Fibroblast of gingiva (primary cell): Measurements from ENCODE around the gene DPEP3.
"Not testable (repeated sequence)": the region's sequence is repeated elsewhere in the genome, so short reads cannot be mapped to it uniquely, and the experiment has no call there.

Source experiments
- DNase-seq: peaks from one replicate; pipeline ENCODE4 v3.0.0-alpha.2; 2011; ENCODE audit warnings: low read depth

DPEP3 gene

DNA sequence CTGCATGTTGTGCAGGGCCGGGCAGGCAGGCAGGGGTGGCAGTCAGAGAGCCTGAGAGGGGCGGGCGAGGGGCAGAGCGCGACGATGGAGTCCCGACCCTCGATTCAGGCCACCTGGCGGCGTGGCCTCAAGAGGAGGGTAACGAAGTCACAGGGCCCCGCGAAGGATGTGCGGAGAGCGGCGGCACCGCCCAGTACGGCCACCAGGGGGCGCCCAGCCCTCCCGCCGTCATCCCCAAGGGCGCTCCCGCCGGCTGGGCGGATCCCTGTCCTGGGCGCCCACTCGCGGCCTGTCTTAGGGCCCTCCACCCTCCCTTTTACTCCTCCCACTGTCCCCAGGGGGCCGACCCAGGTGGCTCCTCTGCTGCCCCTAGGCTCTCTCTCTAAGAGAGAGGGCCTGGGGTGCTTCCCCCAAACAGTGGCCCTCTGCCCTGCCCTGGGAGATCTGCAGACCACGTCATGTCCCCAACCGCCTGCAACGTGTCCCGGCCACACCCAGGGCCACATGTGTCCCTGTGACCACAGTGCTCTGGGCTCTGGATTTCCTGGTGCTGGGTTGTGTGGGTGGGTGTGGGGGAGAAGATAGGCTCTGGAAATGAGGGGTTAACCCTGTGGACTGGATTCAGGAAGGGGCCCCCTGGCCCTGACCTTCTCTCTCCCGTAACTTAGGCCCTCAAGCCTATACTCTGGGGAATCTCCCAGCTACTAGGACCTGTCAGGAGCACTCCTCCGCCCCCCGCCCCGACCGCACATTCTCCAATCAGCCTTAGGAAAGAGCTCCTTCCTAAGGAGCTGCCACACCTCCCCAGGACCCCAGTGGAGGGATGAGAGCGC lies 13.1 kb upstream of the DPEP3 start:
- DNase-seq: peak; percentile 70

DNA sequence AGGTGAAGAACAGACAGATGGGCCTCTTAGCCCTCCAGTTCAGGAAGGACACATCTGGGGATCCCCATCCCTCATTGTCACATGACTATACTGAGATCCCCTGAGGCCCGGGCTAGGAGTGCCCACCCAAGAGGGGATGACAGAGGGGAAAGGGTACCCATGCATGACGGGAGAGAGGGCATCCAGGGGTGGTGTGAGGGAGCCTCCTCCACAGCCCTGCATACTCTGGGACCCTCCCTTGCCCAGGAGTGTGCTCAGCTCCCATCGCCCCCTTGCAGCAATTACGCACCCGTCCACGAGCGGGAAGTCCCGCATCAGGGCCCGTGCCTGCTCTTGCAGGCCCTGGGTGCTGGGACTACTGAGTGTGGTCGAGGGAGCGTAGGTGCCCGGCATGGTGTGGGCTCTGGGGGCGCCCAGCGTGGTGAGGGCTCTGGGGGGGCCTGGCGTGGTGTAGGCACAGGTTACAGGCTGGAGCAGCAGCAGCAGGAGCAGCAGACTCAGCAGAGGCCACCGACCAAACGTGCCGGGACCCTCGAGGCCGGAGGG lies 12.4 kb upstream of the DPEP3 start:
- DNase-seq: no peak

DNA sequence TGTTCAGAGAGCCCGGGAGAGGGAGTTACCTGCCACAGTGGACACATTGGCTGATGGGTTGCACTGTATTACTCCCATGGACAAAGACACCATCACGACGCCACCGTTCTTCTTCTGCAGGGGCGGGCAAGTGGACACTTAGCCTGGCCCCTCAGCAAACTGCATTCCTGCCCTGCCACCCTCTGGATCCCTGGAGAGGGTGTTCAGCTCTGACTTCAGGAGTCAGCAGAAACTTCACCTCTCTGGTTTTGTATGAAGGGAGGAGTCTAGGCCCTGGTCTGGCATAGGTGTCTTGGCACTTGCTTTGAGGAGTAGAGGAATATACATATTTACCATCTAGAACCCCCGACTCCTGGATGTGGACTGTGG lies 9.7 kb upstream of the DPEP3 start:
- DNase-seq: no peak

DNA sequence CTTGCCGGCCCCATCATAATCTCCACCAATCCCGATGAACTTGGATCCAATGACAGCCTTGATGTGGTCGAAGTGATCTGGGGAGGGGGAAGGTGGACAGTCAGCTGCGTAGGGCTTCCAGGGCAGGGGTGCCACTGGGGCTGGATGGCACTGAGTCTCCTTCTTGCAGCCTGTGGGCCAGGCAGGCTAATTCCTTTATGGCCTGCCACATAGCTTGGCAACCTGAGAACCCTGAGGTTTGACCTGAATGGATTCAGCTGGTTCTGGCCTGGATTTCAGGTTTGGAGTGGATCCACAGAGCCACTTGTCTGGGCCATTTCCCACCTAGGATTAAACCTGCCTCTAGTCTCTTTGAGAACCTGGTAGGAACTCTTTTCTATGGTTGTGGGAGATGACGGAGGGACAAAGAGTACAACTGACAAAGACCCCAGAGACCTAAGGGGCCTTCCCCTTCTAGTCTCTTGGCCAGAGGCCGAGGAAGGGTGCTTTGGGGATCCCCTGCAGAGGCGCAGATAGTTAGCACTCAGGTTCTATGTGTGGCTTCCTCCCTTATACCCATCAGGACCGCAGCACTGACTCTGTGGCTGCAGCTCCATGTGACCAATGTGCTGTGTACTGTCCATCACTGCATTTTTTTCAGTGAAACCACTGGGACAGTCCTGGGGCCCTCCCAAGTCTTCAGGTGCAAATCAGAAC lies 9.2 kb upstream of the DPEP3 start:
- no peak for DNase-seq

DNA sequence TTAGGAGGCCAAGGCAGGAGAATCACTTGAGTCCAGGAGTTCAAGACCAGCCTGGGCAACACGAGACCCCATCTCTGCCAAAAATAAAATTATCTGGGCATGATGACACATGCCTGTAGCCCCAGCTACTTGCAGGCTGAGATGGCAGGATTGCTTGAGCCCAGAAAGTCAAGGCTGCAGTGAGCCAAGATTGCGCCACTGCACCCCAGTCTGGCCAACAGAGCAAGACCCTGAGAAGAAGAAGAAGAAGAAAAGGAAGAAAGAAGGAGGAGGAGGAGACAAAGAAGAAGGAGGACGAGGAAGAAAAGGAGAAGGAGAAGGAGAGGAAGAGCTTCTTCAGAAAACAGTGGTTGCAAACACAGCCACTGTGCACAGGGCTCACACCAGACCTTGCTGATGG lies 8.4 kb upstream of the DPEP3 start:
- no peak for DNase-seq

DNA sequence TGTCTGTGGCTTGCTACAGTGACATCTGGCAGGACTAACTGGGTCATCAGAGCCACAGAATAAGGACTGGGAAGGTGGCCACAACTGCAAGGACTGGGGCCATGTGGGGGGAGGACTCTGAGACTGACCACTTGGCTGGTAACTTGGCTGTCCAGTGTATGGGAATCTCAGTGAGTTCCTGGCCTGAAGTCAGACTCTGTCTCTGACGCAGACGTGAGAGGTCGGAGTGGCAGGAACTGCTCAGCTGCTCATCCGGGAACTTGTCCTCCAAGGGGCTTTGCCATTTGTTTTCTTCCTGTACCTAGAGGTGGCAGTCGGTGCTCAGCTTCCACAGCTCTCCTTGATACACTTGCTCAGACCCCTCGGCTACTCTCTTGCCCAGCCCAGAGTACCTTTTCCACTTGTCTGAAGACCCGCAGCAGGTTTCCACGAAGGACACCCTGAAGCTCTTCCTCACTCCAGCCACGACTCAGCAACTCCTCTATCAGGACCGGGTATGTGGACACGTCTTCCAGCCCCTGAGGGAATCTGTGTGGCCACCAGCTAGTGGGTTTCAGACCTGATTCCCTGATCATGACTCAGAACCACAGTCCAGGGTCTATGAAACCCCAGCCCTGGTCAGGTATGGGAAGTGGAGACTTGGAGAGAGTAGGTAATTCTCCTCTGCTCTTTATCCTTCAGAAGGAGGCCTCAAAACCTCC lies 7.3 kb upstream of the DPEP3 start:
- no peak for DNase-seq

DNA sequence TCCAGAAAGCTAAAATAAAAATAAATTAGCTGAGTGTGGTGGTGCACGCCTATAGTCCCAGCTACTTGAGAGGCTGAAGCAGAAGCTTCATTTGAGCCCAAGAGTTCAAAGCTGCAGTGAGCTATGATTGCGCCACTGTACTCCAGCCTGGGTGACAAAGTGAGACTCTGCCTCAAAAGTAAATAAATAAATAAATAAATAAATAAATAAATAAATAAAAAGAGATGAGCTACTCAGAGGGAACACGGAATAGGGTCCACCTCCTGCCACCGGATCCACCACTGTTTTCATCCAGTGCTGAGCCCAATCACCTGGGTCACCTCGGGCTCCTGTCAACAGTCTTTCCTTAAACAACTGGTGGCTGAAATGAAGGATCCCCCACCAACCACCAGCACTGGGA lies 6.7 kb upstream of the DPEP3 start:
- no peak for DNase-seq

DNA sequence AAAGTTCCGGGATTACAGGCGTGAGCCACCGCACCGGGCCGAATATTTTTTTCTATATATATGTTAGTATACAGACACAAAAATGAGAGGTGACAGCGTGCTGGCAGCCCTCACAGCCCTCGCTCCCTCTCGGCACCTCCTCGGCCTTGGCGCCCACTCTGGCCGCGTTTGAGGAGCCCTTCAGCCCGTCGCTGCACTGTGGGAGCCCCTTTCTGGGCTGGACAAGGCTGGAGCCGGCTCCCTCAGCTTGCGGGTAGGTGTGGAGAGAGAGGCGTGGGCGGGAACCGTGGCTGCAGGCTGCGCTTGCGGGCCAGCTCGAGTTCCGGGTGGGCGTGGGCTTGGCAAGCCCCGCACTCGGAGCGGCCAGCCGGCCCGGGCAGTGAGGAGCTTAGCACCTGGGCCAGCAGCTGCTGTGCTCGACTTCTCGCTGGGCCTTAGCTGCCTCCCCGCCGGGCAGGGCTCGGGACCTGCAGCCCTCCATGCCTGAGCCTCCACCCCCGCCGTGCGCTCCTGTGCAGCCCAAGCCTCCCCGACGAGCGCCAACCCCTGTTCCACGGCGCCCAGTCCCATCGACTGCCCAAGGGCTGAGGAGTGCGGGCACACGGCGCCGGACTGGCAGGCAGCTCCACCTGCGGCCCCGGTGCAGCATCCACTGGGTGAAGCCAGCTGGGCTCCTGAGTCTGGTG lies 1.9 kb upstream of the DPEP3 start:
- DNase-seq: no peak

DNA sequence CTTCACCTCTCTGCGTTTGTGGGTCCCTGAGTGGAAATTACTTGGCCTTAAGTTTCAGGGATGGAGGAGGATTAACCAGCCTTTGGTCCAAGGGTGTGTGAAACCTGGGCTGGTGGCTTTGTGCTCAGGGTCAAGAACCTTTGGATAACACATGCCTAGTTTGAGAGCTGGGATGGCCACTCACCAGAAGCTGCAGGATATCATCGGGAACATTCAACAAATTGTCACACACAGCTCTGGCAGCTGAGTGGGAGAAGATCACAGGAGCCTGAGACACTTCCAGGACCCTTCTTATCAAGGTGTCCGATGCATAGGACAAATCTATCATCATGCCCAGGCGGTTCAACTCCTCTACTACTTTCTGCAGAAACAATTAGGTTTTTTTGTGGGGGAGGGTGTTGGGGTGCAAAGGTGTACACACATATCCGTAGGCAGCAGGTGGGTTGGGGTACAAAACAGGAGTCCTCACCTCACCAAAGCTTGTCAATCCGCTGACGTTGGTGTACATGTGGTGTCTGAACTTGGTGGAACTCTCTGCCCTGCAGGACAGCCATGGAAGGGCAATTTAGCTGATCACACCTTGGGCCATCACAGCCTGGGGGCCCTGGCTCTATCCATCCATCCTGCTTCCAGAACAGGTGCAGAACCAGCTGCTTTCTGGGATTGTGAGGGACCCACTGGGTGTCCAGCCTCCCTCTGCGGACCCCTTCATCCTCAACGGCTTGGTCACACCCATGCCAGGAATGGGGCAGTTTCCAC lies 2.7 kb downstream of the DPEP3 start:
- no peak for DNase-seq

DNA sequence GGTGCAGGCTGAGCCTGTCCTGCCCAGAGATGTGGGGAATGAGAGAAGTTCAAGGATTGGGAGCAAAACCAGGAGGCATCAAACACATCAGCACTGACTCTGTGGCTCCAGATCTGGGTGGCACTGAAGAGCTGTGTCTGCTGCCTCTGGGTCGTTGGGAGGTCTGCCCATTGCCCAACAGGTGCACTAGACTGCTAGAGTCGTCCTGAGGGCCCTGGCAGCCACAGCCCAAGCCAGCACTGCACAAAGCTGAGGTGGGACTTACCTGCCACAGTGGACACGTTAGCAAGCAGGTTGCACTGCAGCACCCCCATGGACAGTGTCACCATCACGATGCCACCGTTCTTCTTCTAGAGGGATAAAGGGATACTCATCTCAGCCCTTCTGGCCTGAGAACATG lies 3.3 kb downstream of the DPEP3 start:
- DNase-seq: no peak

DNA sequence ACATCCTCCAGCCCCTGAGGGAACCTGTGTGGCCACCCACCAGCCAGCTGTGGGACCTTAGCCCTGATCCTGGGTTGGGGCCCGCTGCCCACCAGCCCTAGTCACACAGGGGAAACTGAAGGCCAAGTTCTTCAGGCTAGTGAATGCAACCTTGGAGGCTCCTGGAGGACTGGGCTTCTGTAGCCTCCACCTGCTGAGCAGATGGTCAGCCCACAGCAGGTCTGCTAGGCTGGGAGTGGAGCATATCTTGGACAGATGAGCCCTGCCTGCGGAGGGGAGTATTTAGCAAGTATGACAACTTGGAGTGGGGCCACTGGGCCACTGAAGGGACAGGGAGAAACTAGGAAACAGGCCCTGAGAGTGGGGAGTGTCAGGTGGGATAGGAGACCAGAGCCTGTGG lies 4.1 kb downstream of the DPEP3 start:
- DNase-seq: no peak

DNA sequence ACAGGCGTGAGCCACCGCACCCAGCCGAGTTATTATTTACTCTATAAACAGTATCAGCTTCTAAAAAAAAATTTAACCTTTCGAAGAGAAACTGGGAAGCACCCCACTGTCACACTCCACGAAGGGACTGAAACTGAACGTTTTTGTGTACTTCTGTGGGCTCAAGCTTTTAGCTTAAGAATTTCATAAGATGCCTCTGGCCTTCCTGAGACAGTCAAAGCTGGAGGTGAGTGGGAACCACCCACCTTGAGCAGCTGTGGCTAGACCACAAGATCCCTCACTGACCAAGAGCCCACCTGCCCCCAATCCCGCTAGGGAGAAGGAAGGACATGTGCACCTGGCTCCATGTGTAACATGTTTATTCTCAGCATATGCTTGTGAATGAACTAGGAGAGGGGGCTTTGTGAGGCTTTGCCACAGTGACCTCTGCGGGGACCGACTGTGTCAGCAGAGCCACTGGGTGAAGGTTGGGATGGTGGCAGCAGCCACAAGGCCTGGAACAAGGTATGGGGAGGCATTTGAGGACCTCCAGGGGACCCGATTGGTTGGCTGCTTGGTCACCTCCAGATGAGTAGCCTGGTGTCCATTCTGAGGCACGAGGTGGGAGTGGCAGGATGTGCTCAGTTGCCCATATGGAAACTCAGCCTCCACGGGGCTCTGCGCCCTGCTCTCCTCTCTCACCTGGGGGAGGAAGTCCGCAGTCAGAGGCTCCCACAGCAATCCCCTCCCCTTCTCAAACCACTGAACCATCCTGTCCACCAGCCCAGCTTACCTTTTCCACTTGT lies 4.8 kb downstream of the DPEP3 start:
- DNase-seq: no peak

DNA sequence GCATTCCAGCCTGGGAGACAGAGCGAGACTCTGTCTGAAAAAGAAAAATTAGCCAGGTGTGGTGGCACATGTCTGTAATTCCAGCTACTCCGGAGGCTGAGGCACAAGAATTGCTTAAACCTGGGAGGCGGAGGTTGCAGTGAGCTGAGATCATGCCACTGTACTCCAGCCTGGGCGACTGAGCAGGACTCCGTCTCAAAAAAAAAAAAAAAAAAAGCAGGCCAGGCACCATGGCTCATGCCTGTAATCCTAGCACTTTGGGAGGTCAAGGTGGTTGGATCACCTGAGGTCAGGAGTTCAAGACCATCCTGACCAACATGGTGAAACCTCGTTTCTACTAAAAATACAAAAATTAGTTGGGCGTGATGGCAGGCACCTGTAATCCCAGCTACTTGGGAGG lies 8.0 kb downstream of the DPEP3 start:
- DNase-seq: not testable (repeated sequence)

DNA sequence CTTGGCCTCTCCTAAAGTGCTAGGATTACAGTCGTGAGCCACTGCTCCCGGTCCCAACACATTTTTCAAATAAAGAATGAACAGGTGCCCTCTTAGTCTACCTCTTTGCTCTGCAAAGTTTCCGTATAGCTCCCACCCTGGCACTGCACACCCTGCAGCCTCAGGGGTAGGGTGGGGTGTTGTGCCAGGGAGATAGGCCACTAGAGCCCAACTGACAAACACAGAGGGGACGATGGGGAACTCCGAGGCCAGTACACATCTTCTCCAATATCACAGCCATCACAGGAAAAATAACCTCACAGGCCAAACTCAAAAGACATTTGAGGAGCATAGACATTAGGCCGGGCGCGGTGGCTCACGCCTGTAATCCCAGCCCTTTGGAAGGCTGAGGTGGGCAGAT lies 9.2 kb downstream of the DPEP3 start:
- DNase-seq: no peak

DNA sequence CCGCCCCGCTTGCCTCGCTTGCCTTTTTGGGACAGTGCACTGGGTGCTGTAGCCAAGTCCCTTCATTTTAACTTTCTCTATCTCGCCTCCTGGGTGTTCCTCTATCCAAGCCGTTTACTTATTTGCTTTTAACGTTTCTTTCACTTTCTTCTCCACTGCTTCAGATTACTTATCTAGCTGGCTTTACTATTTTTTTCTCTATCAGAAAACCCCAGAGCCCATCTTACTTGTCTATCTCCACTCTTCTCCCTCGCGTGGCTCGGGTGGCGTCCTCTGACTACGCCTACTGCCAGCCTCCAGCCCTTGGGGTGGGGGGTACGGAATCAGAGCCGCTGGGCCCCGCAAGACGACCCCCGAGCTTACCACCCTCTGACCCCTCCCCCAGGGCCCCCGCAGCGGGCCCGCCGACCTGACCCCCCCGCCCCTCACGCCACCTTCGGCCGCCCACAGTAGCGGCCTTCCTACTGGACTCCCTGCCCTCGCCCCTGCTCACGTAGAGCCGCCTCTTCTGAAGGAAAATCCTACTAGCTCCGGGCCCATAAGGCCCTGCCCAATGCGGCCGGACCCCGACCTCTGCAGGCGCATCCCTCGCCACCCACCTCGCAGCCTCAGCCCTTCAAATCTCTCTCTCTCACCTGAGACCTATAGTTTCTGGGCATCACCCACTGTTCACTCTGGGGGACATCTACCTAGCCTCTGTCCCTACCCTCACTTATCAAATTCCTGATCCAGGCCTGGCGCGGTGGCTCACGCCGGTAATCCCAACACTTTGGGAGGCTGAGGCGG lies 10.9 kb downstream of the DPEP3 start:
- DNase-seq: no peak

DNA sequence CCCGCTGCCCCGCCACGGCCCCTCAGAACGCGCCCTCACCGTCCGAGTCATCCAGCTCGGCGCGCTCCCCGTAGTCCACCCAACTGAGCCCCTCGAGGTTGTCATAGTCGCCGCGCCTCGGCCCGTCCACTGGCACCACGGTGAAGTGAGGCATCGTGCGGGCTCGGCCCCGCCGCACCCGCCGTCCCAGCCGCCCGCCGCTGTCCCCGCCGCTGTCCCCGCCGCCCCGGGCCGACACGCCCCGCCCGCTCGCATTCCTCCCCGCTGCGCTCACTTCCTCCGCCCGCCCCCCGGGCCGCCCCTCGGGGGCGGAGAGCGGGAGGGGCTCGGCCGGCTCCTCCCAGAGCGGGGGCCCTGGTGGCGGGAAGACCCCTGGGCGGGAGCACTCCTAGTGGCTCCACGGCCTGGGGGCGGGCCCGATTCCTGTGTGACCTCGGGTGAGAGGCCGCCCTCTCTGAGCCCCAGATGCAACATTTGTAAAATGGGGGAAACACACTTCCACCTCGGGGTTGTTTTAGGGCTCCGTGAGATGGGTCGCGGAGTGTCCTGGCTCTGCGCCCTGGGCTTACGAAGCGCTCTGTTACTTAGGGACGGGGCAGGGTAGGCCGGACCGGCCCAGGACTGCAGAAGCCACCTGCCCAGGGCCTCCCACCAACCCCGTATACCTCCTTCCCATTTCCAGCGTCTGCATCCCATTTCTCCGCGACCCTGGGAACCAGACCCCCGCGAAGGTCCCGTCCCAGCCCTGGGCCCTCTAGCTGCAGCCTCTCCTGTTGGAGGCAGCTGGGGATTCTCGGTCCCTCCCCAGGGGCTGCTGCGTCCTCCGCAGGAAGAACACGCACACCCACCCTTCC lies 11.7 kb downstream of the DPEP3 start, which contains the start of gene SLC12A4:
SLC12A4 (minus strand) TSS at position 238 of the 854 bp plus-strand sequence; CDS start at position 154, 84 bp downstream.
- peak; percentile 82 for DNase-seq

DNA sequence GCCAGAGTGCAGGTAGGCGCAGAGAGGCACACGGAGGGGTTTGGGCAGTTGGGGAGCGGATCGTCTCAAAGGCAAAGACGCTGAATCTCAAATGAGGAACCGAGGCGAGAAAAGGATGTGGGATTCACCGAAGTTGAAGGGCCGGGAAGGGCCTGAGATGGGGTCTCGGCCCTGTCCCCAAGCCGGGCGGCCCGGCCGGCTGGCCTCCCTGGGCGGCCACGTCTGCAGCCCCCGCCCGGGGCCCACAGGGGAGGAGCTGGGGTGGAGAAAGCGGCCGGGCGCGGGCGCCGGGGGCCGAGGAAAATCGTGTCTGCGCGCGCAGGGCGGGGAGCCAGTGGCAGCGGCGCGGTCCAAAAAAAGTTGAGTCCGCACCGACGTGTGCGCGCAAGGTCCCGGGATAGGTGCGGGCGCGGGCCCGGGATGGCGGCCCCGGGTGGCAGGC lies 12.3 kb downstream of the DPEP3 start:
- peak; percentile 38 for DNase-seq

DNA sequence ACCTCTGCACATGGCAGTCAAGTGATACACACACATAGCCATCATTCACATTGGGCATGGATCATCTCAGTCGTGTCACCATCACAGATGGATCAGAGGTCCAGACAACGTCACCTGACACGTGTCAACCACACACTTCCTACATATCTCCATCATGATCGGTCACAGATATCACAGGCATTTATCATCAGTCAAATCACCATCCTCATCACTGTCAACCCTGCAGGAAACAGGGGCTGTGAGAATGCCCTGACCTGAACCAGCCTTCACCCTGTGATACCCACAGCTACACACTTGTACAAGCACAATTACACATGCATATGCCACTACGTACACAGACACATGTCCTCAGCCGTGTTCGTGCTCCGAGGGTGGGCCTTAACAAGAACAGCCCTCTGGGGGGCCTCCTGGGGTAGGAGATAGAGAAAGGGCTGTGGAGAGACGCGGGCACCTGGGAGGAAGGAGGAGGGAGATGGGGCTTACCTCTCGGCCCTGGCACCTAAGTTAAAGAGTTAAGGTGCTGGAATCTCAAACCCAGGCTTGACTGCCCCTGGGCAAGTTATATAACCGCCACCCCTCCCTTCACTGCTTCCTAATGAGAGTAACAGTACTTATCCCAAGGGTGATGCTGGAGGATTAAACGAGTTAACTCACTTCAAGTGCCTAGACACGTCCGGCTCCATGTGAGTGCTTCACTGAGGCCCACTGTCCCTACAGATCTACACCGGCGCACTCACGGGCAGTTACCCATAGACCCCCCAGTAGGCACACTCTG lies 12.9 kb downstream of the DPEP3 start:
- DNase-seq: no peak
